Stimulated activated CD8-positive, alpha-beta memory T cell treated with anti-CD3 and anti-CD28 coated beads, Interleukin-7, amount 100 ng/mL, for 48 hours (primary cell): ENCODE measurements around the gene NAA40.
"Not testable (repeated sequence)": the region's sequence is repeated elsewhere in the genome, so short reads cannot be mapped to it uniquely, and the experiment has no call there.

Experiments
- DNase-seq, 2 donors: peaks; one replicate each; pipeline ENCODE4 v3.0.0-alpha.2; 2020; ENCODE audit warnings: low read depth in 1 of 2; ENCODE audit errors: extremely low read depth in 1 of 2

NAA40 gene

DNA sequence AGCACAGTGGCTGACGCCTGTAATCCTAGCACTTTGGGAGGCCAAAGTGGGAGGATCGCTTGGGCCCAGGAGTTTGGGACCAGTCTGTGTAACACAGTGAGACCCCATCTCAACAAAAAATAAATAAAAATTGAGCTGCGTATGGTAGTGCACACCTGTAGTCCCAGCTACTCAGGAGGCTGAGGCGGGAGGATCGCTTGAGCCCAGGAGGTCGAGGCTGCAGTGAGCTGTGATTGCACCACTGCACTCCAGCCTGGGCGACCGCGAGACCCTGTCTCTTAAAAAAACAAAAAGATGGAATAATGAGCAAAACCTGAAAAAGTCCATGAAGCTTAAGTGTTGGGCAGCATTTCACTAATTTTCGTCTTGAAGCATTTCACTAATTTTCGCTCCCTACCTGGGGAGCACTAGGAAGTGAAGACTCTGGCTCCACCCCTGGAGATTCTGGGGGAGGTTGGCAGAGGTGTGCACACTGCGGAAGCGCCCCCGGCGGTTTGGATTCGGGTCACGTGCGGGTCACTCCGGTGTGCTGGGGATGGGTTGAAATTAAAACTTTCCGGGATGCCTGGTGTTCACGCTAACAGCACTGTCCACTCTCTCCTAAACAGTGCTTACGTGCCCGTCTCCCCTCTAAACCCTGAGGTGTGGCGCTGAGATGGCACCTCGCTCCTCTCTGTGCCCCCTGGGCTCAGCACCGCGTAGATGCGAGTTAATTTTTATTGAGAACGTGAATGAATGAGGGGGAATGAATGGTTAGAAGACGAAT lies 906 bp upstream of the NAA40 start:
- DNase-seq = no peak

DNA sequence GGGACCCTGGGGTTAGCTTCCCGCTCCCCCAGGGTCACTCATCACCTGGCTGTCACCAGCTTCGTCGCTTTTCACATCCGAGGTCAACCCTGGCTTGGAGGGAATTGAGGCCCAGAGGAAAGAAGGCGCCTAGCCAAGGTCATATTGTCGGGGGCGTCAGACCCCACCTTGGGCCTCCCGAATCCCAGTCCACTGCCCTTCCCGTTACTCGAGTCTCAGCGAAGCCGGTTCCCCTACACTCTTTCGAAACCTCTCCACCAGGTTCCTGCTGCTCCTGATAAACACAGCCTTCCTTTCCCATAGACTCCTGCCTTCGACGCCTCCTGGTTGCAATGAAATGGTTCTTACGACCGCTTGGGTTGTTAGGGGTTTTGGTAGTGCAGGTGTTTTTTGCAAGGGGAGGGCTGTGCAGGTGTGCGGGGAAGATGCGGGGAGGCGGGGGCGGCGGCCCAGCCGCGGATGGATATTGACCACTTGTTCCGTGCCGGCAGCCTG lies 642 bp downstream of the NAA40 start:
- DNase-seq = no peak

DNA sequence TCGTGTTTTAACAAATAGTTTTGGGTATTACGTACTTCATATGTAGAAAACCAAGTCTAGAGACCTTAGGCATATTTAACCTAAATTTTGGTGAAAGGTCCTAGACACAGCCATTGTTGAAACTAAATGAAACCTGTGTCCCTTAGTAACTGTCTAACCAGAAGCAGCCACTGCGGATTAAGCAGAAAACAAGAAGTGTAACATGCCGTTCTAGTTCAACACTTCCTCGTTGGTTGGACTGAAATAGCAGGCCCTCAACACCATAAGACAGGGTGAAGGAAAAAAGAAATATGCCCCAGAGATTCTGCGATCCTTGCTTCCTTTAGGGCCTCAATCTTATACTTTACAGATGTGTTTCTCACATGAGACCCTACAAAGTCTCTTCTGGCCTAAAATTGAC lies 2.0 kb downstream of the NAA40 start:
- no peak for DNase-seq

DNA sequence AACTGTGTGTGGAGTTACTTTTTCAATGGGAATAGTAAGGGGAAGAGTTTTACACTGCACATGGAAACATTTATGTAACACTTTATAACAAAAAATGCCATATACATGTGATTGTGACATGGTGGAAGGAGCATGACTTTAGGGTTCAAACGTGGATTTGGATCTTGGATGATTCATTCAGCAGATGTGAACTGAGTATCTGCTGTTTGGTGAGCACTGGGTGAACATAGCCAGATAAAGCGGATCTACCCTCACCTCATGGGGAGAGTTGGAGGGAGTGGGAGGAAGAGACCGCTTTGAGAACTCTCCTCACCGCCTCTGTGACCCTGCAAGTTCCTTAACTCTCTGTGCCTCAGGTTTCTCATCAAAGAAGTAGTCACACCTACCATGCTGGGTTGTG lies 3.1 kb downstream of the NAA40 start:
- DNase-seq = no peak

DNA sequence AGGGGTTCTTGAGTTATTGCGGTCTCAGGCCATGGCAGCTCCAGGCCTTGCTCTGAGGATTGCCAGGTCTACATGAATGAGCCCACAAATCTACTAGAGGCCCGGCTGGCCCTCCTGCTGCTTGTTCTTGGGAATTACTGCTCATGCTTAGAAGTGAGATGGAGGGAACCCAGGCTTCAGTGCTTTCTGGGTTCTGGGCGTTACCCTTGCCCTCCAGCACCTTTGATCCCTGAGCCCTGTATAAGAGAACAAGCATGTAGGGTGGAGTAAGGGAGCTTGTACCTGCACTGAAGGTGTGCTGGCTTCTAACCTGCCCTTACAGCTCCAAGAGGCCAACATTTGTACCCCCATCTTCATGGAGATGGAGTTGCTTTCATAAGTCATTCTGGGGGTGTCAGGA lies 4.0 kb downstream of the NAA40 start:
- DNase-seq = no peak

DNA sequence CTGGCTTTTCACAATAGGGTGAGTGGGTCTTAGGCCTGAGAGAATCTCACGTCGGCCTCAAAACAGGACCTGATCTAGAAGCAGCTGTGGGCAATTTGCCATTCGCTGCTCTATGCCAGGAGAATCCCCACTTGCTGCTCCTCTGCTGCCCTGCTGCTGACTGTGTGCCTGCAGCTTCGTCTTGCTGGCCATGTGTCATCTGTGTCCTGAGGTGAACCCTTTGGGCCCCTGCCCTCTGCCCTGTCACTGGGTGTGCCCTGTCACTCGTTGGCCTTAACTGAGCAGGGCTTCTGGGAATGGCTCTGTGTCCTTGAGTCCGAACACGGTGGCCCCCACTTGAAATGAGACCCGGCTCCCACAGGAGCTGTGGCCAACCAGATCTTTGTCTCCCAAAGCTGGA lies 6.2 kb downstream of the NAA40 start:
- no peak for DNase-seq

DNA sequence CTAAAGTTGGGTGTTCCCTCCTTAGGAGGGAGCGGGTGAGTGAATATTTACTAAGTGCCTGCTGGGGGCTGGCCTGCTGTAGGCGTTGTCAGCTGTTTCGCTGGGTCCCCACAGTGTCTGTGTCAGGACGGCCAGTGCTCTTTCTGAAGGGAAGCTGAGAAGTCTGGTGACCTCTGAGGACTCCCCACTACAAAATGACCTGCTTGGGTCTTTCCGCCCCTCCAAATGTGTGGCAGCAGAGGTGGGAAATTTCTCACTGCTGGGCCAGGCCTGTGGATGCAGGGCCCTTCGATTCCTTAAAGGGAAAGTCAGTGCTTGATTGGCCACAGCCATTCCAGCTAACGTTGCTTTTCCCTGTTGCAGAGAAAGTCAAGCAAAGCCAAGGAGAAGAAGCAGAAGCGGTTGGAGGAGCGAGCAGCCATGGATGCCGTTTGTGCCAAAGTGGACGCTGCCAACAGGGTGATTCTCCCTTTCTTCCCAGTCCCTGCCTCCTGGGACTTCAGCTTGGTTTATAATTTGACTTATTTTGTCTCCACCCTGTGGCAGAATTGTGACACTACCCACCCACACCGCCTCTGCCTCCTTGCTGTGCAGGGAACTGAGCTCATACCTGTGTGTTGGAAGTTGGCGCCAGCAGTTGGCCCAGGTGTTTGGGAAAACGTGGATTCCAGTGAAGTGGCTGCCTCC lies 6.8 kb downstream of the NAA40 start:
- peak in 1 of 2 donors; percentile 15 for DNase-seq

DNA sequence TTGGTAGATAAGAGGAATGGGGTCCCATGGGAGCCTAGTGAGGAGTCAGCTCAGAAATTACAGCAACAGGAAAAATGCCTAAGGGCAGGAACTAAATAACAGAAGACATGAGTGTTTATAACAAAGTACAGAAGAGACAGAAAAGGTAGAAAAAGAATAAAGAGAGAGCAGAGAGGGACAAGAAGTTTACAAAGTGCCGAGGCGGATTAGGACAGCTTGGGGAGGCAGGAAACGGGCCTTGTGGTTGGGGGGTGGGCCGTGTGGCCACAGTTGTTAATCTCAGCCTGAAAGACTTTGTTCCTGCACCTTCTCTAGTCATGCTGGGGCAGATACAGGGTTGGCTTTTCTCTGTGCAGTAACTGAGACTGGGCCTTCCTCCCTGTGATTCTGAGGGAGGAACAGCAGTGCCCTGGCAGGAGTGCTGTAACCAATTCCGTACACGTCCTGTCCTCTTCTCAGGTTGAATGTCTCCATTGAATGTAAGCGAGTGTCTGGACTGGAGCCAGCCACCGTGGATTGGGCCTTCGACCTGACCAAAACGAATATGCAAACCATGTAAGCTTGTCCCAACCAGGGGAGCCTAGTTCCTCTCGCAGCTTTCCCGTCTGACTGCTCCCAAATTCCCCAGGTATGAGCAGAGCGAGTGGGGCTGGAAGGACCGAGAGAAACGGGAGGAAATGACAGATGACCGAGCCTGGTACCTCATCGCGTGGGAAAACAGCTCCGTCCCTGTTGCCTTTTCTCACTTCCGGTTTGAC lies 13.2 kb downstream of the NAA40 start:
- no peak for DNase-seq

DNA sequence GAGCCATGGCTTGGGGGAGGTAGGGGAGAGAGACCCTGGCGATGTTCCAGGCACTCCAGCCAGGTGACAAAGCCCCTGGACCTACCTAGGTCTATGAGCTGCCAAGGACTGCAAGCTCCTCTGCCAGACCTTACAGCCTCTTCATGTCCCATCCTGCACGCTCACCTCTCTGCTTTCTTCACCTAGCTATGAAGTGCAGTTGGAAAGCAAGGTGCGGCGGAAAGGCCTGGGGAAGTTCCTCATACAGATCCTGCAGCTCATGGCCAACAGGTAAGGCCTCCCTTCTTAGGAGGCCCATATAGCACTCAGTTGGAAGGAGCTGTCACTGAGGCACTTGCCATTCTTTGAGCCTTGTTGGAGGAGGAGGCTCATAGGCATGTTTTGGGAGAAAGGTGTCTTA lies 13.8 kb downstream of the NAA40 start:
- DNase-seq = no peak

DNA sequence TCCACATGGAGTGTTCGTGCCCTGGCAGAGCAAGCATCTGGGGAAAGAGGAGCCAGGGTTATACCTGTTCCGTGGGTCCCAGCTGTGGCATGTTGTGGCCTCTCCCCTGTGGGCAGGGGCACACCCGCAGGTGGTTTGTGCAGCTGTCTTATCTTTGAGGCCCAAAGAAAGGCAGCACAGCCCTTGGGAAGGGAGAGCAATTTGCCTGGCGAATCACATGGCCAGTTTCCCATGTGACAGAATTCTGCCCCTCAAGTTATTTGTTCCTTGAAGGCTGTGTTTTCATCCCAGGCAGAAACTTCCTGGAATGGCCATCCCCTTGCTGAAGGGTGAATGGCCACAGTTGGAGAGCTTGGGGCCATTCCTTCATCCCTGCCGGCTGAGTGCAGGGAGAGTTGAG lies 19.2 kb downstream of the NAA40 start:
- DNase-seq = no peak

DNA sequence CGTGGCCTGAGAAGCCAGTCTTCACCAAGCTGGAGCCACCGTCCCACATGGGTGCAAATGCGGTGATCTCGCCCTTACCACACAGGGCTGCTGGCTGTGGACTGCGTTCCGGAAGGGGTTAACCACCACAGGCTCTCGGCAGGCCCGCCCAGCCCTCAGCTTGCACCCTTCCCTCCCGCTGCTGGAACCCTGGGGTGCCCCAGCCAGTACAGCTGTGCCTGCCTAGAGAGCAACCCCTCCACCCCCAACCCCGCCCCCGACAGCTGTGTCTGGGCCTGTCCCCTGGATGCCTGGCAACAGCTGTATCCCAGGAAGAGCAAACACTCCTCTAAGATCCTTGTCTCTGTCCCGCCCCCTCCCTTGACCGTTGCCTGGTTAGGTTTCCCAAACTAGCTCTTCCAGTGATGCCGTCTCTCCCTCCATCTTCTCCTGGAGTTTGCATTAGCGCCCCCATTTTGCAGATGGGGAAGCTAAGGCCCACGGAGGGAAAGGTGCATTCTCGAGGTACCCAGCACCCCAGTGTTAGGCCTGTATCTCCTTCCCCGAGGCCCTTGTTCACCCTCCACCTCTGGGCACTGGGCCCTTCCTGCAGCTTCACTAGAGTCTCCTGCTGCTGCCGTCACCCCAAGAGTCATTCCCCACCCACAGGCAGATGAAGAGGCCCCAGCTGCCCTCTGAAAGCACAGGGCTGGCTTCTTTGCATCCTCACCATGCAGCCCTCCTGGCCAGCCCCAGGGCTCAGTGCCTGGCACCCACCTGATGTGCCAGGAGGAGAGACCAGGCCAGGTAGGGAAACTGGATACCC lies 23.0 kb downstream of the NAA40 start:
- DNase-seq = no peak

DNA sequence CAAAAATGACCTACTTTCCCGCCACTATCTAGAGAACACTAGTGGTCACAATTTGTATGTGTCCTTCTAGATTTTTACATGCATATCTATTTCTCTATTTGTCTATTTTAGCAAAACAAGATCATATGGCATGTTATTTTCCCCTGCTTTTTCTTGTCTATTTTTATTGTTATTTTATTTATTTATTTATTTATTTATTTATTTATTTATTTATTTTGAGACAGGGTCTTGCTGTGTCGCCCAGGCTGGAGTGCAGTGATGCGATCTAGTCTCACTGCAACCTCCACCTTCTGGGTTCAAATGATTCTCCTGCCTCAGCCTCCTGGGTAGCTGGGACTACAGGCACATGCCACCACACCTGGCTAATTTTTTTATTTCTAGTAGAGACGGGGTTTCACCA lies 25.1 kb downstream of the NAA40 start:
- DNase-seq = not testable (repeated sequence)

DNA sequence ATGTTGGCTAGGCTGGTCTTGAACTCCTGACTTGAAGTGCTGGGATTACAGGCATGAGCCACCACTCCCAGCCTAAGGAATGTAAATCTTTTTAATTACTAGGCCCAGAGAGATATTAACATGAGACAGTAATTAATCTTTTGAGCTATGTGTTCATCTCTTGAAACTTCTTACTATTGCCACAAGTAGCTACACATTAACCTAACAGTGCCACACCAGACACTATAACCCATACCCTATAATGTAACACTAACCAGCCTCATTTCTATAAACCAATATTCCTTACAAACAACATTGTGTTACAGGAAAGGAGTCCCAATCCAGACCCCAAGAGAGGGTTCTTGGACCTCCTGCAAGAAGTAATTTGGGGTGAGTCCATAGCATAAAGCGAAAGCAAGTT lies 27.6 kb downstream of the NAA40 start:
- no peak for DNase-seq

DNA sequence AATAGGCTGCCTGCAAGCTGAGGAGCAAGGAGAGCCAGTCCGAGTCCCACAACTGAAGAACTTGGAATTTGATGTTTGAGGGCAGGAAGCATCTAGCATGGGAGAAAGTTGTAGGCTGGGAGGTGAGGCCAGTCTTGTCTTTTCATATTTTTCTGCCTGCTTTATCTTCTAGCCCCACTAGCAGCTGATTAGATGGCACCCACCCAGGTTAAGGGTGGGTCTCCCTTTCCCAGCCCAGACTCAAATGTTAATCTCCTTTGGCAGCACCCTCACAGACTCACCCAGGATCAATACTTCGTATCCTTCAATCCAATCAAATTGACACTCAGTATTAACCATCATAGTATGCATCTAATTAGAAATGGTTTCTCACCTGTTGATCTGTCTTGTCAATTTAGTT lies 30.7 kb downstream of the NAA40 start:
- DNase-seq = no peak

DNA sequence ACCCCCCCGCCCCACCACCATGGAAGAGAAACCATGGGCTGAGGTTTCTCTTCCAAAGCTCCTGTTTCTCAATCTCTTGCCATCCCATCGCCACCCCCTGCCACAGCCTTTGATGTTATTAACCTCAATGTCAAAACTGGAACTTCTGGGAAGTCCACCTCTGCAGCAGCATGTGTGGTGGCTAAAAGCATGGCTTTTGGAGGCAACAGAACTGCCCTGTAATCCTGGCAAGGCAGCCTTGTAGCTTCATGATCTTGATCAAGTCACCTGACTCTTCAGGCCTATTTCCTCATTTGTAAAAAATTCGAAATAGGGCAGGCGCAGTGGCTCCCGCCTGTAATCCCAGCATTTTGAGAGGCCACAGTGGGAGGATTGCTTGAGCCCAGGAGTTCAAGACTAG lies 32.1 kb downstream of the NAA40 start:
- DNase-seq = no peak

DNA sequence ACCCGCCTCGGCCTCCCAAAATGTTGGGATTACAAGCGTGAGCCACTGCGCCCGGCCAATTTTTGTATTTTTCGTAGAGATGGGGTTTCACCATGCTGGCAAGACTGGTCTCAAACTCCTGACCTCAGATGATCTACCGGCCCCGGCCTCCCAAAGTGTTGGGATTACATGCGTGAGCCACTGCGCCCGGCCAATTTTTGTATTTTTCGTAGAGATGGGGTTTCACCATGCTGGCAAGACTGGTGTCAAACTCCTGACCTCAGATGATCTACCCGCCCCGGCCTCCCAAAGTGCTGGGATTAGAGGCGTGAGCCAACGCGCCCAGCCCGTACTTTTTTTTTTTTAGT lies 35.1 kb downstream of the NAA40 start:
- DNase-seq = not testable (repeated sequence)

DNA sequence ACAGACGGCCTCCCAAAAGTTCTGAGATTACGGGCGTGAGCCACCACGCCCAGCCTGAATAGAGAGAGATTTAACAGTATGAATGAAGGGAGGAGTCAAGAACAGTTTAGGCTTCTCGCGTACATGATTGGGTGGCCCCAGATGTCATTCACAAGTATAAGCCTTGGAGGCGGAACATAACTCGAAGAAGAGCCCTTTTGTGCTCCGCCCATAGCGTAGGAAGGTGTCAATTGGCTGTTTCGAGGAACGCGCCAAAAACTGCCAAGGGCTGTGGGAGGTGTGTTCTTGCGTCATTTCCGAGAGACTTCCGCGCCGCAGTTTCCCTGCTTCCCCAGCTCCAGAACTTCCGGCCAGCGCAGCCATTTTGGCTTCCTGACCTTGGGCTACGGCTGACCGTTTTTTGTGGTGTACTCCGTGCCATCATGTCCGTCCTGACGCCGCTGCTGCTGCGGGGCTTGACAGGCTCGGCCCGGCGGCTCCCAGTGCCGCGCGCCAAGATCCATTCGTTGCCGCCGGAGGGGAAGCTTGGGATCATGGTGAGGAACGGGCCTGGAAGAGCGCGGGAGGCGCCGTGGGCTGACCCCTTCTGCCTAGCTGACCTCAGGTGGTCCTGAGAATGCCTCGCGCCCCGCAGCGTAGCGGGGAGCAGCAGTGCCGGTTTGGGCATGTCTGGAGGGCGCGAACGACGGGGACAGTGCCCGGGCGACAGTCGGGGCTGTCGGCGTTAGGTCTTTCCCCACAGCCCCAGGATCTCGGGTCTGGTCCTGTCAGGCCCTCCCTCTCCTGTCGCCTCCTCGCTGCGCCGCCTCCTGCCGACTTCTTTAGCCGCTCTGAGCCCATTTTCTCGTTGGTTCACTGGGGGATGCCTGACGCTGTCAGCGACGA lies 35.7 kb downstream of the NAA40 start, which contains the start of gene COX8A:
Gene COX8A (plus strand): TSS at position 362 of the 885 bp plus-strand sequence. CDS start 61 bp downstream, at position 423.
- peak; percentile 81 to 97 for DNase-seq

DNA sequence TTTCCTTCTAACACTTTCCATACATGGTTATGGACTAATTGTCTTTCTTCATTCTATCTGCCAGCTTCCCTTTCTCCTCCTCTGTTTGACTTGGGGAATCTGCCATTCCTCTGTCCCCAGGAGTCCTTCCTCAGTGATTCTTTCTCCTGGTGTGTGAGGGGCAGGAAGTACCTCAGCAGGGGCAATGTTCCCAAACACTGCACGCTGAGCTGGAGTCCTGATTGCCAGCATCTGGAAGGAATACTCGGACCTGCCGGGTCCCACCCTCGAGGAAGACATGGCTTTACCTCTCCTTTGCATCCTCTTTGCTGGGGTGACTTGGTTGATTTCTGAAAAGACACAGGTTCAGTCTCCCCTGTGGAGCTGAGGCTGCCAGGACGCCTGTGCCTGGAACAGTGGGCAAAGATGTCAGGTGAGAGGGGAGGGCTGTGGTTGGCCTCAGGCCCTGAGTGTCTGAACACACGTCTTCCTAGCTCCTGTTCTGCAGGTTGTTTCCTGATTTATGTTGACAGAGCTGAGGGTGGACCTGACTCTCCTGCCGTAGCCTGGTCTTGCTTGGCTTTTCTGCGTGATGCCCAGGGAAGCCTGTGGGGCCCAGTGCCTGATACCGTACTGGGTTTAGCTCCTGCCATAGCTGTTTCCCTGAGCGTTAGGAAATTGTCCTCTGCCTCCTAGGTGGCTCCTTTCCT lies 39.9 kb downstream of the NAA40 start:
- no peak for DNase-seq

DNA sequence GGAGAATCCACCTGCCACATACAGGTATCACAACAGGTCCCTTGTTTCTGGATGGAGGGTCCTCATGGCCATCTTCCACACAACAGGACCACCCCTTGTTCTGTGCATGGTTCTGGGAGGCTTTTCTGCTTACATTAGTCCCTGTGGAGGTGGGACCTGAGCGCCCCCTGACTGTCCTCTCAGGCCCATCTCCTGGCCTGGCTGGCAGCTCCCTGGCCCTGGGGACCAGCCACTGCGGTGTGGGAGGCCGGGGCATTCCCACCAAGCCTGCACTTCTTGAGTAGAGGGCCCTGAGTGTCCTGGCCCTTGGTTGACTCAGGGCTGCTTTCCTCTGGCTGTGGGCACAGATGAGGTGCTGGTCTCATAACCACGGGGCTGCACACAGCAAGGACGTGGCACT lies 40.6 kb downstream of the NAA40 start:
- no peak for DNase-seq
